ENCODE measurements around the gene TNFRSF8.

DNA sequence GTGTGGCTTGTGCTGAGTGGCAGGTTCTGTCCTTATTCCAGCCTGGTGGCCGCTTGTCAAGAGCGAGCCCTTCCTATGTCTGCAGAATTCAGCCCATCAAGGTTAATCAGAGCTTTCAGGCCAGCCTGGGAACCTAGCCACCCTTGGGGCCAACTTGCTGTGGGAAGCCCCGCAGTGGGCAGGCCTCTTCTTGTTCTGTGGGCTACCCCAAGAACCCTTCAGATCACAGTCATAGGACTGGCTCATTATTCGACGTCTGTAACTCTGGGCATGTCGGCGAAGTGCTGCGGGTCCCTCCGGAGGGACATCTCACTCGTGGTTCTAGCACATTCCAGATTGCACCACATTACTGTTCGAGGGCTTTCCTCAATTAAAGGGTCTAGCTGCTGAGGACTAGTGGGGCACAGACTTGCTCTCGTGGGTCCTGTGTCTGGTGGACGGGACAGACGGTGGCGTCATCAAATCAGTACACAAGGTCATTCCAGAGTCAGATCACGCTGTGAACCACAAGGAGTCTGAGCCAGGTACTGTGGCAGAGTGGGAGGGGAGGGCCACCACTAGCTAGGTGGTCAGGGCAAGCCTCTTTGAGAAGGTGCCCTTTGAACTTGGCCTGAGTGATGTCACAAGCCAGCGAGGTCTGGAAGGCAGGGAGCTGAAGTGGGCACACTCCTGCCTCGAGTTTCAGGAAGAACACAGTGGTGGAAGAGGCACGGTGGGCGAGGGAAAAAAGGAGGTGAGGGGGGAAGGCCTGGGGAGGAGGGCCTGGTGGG, 83.4 kb downstream of the TNFRSF8 start:
- TF ChIP-seq, protein P1, sequence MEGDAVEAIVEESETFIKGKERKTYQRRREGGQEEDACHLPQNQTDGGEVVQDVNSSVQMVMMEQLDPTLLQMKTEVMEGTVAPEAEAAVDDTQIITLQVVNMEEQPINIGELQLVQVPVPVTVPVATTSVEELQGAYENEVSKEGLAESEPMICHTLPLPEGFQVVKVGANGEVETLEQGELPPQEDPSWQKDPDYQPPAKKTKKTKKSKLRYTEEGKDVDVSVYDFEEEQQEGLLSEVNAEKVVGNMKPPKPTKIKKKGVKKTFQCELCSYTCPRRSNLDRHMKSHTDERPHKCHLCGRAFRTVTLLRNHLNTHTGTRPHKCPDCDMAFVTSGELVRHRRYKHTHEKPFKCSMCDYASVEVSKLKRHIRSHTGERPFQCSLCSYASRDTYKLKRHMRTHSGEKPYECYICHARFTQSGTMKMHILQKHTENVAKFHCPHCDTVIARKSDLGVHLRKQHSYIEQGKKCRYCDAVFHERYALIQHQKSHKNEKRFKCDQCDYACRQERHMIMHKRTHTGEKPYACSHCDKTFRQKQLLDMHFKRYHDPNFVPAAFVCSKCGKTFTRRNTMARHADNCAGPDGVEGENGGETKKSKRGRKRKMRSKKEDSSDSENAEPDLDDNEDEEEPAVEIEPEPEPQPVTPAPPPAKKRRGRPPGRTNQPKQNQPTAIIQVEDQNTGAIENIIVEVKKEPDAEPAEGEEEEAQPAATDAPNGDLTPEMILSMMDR (IDR thresholded peaks at IDR 0.05), result no peak
- no peak for TF ChIP-seq POLR2AphosphoS5 (IDR thresholded peaks at IDR 0.05)

Data from esophagus muscularis mucosa (tissue), 3 donors.